ENCODE data around the gene DRC1.
"Not testable (repeated sequence)": the region's sequence is repeated elsewhere in the genome, so short reads cannot be mapped to it uniquely, and the experiment has no call there.

Gene DRC1

DNA sequence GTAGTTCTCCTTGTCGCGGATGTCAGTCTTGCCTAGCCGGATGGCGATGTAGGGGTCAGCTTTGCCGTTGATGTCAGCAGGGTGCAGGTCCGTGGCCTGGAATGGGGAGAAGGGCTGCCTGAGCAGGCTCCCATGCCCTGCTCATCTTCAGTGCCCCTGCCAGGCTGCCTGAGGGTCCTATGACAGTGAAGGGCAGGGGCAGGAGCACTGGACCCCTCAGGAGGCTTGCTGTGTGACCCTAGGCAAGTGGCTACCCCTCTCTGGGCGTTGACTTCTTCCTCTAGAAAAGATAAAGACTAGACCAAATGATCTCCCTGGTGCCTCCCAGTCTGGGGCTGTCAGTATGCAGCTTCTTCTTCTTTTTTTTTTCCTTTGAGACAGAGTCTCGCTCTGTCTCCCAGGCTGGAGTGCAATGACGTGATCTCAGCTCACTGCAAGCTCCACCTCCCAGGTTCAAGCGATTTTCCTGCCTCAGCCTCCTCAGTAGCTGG is 64.3 kb downstream of the DRC1 start:
- no peak for TF ChIP-seq POLR2AphosphoS5 (IDR thresholded peaks at IDR 0.05; ENCODE audit: low read depth)
- TF ChIP-seq, protein P1, sequence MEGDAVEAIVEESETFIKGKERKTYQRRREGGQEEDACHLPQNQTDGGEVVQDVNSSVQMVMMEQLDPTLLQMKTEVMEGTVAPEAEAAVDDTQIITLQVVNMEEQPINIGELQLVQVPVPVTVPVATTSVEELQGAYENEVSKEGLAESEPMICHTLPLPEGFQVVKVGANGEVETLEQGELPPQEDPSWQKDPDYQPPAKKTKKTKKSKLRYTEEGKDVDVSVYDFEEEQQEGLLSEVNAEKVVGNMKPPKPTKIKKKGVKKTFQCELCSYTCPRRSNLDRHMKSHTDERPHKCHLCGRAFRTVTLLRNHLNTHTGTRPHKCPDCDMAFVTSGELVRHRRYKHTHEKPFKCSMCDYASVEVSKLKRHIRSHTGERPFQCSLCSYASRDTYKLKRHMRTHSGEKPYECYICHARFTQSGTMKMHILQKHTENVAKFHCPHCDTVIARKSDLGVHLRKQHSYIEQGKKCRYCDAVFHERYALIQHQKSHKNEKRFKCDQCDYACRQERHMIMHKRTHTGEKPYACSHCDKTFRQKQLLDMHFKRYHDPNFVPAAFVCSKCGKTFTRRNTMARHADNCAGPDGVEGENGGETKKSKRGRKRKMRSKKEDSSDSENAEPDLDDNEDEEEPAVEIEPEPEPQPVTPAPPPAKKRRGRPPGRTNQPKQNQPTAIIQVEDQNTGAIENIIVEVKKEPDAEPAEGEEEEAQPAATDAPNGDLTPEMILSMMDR (IDR thresholded peaks at IDR 0.05; ENCODE audit: insufficient read depth, low read length), result no peak
- TF ChIP-seq SPI1 (IDR thresholded peaks at IDR 0.05; ENCODE audit: borderline replicate concordance, low read depth), result no peak
- no peak for TF ChIP-seq GABPA (IDR thresholded peaks at IDR 0.05; ENCODE audit: low read depth)
- no peak for DNase-seq (ENCODE audit: low read depth in 1 of 2, low spot score in 1 of 2)
- H3K4me3 ChIP-seq (replicated peaks; ENCODE audit: insufficient read depth, low read length), result no peak overlapping the region
- no peak overlapping the region for H3K27ac ChIP-seq (replicated peaks)
- no peaks in the 10 kb centered on the region for H3K27me3 ChIP-seq (ENCODE audit: insufficient read depth, poor library complexity, severe bottlenecking)

DNA sequence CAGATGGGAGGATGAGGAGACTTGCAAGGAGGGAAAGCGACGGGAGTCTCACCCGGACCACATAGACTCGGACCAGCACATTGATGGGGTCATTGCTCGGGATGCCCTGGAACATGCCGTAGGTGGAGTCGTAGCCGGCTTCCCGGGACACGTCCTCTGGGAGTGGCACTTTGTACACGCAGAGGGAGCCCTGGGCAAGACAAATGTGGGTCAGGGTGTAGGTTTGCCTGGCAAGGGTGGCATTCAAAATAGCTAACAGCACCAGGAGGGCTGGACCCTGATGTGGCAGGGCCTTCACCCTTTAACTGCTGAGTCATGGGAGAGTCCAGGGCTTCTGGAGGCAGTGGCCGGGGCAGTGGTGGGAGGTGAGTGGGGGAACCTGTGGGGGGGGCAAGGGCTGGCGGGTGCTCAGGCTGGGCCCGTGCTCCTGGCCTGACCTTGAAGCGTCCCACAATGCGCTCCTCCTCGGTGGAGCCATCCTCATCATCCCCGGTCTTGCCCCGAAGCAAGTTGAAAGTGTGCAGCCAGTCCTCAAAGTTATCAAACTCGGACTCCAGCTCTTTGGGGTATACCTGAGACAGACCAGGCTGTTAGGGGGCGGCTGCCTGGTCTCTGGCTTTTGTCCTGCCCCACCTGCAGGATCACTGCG is 65.1 kb downstream of the DRC1 start:
- DNase-seq (ENCODE audit: low read depth in 1 of 2, low spot score in 1 of 2), result no peak
- no peaks in the 10 kb centered on the region for H3K27me3 ChIP-seq (ENCODE audit: insufficient read depth, poor library complexity, severe bottlenecking)
- TF ChIP-seq SPI1 (IDR thresholded peaks at IDR 0.05; ENCODE audit: borderline replicate concordance, low read depth) (no peak), POLR2AphosphoS5 (IDR thresholded peaks at IDR 0.05; ENCODE audit: low read depth) (no peak), GABPA (IDR thresholded peaks at IDR 0.05; ENCODE audit: low read depth) (no peak), REST (IDR thresholded peaks at IDR 0.05; ENCODE audit: insufficient replicate concordance, low read depth) (no peak)
- TF ChIP-seq, protein P1 (IDR thresholded peaks at IDR 0.05; ENCODE audit: insufficient read depth, low read length), result no peak
- H3K27ac ChIP-seq (replicated peaks), result no peak overlapping the region
- H3K4me3 ChIP-seq (replicated peaks; ENCODE audit: insufficient read depth, low read length), result no peak overlapping the region

DNA sequence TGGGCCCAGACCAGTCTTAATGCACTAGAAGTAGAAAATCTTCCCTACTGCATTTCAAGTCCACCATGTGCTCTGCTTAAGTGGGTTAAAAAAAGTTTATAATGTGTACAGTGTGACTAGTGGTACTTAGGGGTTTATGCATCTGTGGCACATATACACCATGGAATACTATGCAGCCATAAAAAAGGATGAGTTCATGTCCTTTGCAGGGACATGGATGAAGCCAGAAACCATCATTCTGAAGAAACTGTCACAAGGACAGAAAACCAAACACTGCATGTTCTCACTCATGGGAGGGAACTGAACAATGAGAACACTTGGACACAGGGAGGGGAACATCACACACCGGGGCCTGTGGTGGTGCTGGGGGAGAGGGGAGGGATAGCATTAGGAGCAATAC is 66.8 kb downstream of the DRC1 start:
- DNase-seq (ENCODE audit: low read depth in 1 of 2, low spot score in 1 of 2), result not testable (repeated sequence)

DNA sequence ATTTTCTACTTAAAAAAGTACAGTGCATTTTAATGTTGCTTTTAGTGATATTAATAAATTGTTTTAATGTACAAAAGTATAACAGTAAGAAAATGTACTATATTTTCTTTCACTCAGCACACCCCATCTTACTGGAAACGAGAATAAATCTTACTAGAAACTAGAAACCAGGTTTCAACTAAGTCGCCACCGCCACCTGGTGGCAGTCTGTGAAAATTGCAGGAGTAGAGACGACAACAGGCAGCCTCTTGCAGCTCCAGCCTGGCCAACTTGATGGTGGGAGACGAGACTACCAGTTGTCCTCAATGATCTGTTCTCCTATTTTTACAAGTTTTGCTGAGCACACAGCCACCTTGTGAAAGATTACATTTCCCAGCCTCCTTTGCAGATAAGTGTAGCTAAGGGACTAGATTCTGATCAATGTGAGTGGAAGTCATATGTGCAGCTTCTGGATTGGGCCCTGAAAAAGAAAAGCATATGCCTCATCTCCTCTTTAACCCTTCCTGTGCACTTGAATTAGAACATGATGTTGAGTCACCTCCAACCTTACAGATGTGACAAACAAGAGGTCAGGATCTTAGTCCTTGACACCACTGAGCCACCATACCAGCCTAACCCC is 67.5 kb downstream of the DRC1 start:
- DNase-seq (ENCODE audit: low read depth in 1 of 2, low spot score in 1 of 2), result peak; percentile 61 to 84
- no peak overlapping the region for H3K4me3 ChIP-seq (replicated peaks; ENCODE audit: insufficient read depth, low read length)
- TF ChIP-seq, protein P1 (IDR thresholded peaks at IDR 0.05; ENCODE audit: insufficient read depth, low read length), result peak; percentile 75
- TF ChIP-seq REST (IDR thresholded peaks at IDR 0.05; ENCODE audit: insufficient replicate concordance, low read depth), result no peak
- H3K27me3 ChIP-seq (ENCODE audit: insufficient read depth, poor library complexity, severe bottlenecking), result no peaks in the 10 kb centered on the region
- H3K27ac ChIP-seq (replicated peaks), result no peak overlapping the region

More for the DNA sequence above, 66.8 kb downstream of the DRC1 start:
- H3K27ac ChIP-seq (replicated peaks); H3K4me3 ChIP-seq (replicated peaks; ENCODE audit: insufficient read depth, low read length); H3K27me3 ChIP-seq (ENCODE audit: insufficient read depth, poor library complexity, severe bottlenecking): not testable (repeated sequence)

Measured in HL-60 (cell line).